HT1080 (cell line): ENCODE results near the gene TUSC2. TPM values are rescaled to one million over a fixed set of nuclear protein-coding genes. Genes with fewer than 3 reads are reported as not detected.
A peak's percentile ranks its signal among the peaks of the same experiment; 100 is the strongest.
"Not testable (repeated sequence)": the region's sequence is repeated elsewhere in the genome, so short reads cannot be mapped to it uniquely, and the experiment has no call there.

Source experiments
- DNase-seq: peaks from one replicate; pipeline ENCODE4 v3.0.0-alpha.2; 2015; ENCODE audit warnings: low read depth
- total RNA-seq: library from RNA; depleted of rRNA; stranded (reverse); fragments of >200 nt; shearing (Covaris generic); gene quantifications from 2 replicates; pipeline ENCODE4 v1.2.3, GENCODE V29; 2014

The TUSC2 gene
- total RNA-seq, 1 experiment from 2014 or later, result 40.6 TPM

DNA sequence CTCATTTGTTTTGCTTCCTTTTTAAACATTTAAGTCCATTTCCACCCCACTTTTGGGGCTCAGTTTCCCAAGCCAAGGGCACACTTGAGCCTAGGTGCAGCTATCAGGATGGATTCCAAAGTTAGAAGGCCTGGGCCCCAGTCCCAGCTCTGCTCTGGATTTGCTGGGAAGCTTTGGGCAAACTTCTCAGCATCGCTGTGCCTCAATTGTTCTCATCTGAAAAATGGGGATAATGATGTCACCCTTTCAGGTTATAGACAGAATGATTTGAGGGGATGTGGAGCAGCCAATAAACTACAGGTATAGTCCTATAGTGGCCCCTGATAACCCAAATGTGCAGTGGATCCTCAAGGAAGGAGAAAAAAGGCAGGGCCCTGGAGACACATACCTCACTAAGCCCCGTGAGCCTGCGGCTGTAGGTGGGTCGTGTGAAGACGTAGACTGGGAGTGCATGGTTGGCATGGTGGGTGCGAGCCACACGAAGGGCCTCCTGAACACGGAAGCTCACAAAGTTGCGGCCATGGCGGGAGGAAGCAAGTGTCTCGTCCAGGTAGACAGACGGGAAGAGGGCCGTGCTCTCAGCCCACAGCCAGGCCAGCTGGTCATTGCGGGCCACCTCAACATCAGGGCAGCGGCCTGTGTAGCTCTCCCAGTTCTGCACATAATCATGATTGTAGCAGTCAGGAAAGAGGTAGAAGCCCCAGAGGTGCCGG, 8.7 kb downstream of the TUSC2 start:
- no peak for DNase-seq

DNA sequence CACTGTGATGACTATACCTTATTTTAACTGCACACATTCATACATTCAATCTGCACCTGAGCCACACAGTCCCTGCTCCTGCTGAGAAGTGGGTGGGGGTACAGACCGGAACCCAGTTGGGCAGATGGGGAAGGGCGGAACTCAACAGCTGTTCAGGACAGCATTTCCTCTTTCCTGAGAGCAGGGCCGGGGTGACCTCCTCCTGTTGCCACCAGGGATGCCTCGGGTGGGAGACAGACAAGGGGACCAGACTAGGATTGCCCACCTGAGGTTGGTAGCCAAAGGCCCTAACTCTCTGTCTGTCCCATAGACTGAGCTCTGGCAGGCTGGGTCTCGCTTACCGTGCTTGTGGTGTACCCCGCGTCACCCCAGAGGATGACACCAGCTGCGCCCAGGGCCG, 9.4 kb downstream of the TUSC2 start:
- no peak for DNase-seq

DNA sequence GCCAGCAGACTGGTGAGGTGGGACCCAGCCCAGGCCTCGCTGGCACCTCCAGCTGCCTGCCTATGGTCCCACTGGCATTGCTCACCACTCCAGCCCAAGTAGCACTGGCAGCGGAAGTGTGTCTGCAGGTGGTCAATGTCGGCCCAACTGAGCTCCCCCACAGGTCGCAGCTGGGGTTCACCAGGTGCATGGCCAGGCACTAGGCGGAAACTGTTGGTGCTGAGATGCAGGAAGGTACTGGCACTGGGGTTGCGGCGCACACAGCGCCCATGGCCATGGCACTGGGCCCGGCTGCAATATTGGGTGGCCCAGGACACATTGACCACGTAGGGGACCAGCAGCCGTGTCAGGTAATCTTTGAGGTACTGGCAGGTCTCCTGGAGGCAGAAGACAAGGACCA, 9.9 kb downstream of the TUSC2 start:
- DNase-seq, result no peak

DNA sequence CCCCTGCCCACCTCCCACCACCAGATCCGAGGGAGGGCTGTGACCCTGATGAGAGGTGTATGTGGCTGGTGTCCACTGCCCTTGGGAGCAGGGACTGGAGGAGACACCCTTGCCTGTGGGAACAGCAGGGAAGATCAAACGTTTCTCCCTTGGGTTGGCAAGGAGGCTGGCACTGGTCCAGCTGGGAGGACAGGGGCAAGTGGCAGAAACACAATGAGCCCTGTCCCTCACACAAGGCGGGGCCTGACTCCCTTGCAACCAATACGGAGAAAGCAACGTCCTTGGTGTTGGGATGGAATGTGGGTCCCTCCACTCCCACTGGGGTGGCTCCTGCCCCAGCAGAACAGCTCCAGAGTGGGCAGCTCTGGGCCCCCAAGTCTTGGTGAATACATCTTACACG, 10.7 kb downstream of the TUSC2 start:
- DNase-seq, result no peak

DNA sequence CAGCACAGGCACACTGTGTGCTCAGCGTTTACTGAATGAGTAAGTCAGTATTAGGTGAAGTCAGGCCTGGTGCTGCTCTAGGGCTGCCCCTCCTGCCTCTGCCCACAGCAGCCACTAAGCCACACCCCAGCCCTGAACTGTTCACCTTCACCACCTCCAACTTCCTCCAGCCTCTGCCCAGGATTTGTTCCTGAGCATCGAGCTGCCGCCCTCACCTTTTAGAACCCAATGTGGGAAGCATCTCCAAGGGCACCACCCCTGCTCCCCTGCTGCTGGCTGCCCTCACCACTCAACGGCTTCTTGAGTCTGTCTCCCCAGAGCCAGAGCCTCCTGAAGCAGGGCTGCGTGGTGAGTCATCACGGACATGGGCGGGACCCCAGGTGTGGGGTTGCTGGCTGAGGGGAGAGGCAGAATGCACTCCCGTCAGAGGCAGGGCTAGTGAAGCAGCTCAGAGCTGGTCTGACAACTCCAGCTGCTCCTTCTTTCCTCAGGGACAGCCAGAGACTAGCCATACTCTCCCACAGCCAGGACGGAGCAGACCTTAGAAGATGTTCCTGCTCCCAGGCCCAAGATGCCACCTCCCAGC, 11.3 kb downstream of the TUSC2 start:
- peak; percentile 91 for DNase-seq

DNA sequence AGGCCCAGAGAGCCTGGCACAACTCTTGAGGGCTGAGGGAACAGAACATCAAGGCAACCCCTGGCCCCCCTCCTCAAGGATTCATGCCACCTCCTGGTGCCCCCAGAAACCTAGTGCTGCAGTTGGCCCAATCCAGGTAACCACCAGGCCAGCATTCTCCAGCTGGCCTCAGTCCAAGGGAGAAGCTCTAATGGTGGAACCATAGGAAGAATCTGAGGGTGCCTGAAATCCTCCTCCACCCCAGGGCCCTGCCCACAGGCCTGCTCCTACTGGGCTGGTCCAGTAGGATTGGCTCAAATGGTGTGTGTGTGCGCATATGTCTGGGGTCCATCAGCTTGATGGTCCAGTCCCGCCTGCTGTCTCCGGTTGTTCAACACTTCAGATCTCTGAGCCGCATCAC, 13.2 kb downstream of the TUSC2 start:
- no peak for DNase-seq

DNA sequence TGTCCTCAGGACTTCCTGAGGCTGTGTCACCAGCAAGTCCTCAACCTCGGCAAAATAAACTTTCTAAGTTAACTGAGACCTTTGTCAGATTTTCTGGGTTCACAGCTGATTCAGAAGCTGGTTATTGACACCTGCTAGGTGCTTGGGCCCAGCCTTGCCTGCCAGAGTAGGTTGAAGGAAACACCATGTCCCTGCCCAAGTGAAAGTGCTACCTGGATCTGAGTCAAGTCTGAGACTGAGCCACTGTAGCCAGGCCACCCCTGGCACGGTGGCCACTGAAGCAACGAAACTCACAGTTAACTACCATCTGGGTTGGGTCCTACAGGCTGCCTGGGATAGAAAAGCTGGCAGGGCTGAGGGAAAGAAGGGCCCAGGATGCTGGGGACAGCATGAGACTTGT, 13.7 kb downstream of the TUSC2 start:
- no peak for DNase-seq

DNA sequence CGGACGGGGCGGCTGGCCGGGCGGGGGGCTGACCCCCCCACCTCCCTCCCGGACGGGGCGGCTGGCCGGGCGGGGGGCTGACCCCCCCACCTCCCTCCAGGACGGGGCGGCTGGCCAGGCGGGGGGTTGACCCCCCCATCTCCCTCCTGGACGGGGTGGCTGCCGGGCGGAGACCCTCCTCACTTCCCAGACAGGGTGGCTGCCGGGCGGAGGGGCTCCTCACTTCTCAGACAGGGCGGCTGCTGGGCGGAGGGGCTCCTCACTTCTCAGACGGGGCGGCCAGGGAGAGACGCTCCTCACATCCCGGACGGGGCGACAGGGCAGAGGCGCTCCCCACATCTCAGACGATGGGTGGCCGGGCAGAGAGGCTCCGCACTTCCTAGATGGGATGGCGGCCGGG, 16.0 kb downstream of the TUSC2 start:
- DNase-seq, result not testable (repeated sequence)

DNA sequence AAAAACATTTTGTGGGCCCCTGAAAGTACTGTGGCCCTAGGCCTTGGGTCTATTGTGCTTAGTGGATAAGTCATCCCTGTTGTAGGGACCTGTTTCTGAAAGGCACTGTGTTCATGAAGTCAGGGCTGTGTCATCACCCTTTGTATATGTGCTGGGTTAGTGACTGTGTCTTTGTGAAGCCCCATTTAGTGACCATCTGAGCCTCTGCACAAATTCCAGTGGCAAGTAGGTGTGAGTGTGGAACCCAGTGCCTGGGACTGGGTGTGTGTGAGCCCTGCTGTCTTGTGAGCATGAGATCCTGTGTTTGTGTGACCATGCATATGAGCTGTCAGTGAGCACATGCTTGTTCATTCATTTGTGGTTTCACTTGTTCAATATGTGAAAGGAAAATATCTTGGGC, 23.4 kb downstream of the TUSC2 start:
- peak; percentile 63 for DNase-seq

DNA sequence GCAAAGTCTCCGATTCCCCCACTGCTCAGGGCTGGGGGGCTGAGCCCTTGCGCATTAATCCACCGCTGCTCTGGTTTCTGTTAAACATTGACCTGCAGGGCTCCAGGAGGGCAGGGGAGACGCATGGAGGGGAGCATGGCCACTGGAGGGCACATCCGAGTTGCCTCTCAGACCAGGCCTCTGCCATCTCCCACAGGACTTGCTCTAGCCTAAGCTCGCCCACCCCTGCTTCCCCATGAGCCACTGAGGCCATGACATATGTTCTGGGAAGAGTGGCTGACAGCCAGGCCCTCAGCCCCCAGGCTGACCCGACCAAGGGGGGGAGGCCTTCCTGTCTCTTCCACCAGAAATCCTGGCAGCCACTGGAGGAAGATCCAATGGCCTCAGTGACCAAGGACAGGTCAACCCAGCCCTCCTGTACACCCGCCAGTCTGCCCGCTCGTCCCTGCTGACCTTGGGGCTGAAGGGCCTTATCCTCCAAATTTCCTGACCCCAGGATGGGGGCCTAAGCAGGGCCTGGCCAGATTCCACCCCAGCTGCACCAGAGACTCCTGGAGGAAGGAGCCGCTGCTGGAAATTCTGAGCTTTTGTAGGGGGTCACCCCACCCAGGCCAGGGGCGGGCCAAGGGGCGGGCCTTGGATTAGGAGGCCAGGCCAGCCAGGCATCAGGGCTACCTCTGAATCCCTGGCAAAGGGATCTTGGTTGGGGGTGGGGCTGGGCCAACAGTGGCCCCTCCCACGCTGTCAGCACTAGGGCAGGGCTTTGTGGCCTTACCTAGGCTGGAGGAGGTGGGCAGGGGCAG, 24.8 kb downstream of the TUSC2 start, which contains the start of gene HYAL1:
HYAL1 (minus strand) TSS at position 562 of the 803 bp plus-strand sequence. CDS start 618 bp downstream, outside the sequence.
- no peak for DNase-seq

DNA sequence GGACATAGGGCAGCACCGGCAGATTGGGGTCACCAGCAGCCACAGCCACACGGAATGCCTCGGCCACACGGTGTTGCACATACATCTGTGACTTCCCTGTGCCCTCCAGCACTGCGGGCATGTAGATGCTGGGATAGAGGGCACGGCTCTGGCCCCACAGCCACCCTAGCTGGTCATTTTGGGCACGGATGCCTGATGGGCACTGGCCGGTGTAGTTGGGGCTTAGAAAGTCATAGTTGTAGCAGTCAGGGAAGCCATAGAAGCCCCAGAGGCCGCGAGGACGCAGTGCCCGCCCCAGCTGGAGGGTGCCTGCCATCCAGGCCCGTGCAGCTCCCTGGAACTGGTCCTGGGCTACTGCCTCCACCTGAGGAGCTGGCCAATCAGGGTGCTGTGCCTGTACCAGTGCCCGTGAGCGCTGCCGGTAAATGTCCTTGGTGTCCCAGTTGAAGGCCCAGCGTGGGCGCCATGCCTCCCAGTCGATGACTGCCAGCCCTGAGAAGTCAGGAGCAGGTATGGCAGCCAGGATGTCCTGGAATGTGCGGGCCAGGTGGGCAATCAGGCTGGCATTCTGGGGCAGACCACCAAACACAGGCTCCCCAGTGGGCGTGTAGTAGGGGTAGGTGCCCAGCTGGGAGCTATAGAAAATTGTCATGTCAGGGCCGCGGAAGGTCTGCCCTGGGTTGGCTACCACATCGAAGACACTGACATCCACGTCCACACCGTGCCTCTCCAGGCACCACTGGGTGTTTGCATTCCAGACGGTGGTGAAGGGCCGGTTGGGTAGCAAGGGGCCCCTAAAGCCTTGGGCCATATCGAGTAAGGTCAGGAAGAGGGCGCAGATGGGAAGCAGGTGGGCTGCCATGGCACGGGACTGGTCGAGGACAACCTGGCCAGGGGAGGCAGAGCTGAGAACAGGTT, 25.7 kb downstream of the TUSC2 start:
- no peak for DNase-seq

DNA sequence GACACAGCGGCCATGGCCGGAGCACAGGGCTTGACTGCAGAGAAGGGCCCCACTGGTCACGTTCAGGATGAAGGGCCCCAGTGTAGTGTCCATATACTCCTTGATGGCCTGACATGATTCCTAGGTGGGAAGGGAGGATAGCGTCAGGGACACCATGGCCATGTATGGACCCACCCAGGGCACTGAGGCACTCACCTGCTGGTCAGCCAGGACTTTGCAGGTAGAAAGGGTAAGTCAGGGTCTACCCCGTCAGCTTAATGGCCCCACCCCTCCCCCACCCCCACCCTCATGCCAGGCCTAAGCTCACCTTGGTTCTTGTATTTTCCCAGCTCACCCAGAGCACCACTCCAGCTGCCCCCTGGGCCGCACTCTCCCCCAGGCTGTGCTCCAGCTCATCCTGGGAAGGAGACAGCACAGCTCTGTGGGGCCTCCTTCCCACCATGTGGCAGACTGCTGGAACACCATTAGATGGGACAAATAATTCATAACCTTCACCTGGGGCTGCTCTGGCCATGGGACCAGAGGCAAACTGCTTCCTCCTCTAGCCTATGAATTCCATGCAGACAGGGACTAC, 27.3 kb downstream of the TUSC2 start:
- DNase-seq, result no peak

DNA sequence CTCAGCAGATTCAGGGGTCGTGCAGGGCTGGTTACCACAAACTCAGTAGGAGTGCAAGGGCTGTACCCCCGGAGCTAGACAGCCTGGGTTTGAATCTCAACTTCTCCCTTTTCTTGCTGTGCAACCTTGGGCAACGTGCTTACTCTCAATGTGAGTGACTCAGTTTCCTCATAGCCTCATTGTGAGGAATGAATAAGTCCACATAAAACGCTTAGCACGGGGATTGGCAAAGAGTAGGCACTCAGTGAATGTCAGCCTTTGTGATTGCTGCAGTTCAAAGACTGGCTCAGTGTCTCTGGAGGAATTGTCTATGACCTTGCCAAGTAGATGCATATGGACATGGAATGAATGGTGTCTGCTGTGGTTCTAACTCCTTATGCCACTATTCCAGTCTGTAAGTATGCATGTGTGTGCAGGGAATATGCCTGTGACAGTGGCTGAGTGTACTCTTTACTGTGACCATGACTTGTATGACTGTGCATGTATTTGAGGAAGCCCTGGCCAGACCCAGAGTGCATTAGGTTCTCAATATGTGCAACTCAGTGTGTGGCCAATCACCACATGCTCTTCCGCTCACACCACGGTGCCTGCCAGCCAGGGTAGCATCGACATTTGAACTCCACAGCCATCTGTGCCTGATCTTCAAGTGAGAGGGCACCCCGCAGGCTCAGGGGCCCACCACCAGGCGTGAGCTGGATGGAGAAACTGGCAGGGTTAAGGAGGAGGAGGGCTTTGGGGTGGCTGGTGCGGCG, 27.9 kb downstream of the TUSC2 start:
- DNase-seq, result peak; percentile 30

DNA sequence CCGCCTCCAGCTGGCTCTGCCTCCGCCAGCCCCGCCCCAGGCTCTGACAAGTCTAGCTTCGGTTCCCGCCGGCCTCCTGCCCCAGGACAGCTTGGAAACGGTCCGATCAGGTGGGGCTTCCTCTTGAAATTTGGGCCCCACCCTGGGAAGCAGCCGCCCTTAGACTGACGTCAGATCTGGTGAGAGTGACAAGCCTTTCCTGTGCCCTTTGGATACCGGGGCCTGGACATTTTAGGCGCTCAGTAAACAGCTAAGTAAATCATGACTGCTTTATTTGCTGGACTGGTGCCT, 28.4 kb downstream of the TUSC2 start:
- DNase-seq, result no peak

DNA sequence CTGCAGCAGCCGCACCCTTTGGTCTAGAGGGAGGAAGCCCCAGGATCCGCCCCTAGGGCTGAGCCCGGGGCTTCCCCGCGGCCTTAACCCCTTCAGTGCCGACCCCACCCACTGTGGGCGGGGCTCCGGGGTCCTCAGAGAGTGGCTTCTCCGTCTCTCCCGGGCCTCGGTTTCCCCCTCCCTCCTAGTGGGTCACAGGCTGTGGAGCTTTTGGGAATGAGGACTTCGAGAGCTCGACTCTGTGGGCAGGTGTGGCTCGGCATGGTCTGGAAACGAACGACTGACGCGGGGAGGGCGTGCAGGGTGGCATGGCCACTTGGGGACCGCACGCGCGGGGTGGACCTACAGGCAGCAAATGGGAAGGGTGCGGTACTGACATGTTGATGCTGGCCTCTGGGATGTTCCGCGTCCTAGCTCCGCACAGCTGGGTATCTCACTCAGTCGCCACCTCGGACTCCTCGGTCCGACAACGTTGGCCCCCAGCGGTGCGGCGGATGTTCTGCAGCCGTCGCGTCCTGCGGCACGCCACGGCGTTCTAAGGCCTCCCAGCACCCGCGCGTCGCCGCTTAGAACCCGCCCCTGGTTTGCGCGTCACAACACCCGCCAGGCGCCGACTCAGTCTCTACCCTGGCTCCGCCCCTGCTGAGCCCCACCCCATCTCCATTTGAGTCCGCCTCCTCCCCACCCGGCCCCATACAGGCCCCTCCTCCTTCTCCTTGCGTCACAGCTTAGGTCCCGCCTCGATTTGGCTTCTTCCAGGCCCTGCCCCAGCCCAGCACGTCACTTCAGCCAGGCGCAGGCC, 29.0 kb downstream of the TUSC2 start, which contains the start of the genes HYAL3 and NAA80:
HYAL3 (minus strand) TSS at position 570 of the 802 bp plus-strand sequence. CDS start 3,803 bp downstream, outside the sequence.
NAA80 (minus strand) TSS at position 570 of the 802 bp plus-strand sequence. CDS start 1,942 bp downstream, outside the sequence.
- peak; percentile 98 for DNase-seq

DNA sequence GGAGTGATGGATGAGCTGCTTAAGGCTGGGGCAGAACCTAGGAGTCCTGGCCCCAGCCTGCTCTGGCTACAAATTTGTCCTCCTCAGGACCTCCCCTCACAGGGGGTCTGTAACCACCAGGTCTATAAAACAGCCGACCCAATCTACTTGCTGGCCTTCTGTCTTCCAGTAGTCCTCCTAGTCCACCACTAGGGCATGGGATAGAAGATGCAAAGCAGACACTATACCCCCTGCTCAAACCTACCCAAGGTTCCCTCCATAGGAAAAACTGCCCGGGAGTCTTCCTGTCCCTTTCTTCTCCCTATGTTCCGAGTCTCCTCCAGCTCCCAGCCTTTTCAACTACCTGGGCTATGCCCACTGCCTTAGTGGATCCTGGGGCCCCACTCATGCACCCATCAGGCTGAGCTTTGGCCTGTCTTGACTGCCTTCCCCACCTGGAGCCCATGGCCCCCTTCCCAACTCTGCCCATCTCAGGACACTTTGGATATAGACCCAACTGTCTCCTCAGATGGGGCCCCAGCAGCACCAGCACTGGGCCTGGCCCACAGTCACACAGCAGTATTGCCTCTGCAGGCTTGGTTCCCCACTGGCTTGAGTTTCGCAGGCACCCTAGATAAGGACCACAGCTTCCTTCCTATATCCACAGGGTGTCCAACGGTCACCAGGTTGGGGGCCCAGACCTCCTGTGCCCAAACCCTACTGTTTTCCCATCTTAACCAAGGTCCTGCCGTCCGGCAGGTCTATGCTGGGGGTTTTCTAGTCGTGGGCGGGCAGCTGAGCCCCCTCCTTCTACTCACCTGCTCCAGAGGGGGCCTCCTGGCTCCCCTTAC, 29.9 kb downstream of the TUSC2 start:
- DNase-seq, result no peak

DNA sequence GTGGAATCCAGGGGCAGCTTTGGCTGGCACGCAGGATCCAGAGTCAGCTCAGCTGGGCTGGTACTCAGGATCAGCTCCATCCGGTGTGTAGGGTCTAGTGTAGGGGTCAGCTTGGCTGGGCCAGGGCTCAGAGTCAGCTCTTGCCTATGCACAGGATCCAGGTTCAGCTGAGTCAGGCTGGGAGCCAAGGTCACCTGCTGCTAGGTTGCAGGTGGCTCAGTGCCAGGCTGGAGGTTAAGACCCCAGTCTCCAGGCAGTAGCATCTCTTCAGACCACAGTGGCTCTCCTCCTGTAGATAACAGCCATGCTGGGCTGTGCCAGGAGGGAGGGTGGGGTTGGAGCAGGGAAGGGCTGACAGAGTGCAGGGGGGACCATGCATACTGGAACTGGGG, 30.6 kb downstream of the TUSC2 start:
- no peak for DNase-seq

DNA sequence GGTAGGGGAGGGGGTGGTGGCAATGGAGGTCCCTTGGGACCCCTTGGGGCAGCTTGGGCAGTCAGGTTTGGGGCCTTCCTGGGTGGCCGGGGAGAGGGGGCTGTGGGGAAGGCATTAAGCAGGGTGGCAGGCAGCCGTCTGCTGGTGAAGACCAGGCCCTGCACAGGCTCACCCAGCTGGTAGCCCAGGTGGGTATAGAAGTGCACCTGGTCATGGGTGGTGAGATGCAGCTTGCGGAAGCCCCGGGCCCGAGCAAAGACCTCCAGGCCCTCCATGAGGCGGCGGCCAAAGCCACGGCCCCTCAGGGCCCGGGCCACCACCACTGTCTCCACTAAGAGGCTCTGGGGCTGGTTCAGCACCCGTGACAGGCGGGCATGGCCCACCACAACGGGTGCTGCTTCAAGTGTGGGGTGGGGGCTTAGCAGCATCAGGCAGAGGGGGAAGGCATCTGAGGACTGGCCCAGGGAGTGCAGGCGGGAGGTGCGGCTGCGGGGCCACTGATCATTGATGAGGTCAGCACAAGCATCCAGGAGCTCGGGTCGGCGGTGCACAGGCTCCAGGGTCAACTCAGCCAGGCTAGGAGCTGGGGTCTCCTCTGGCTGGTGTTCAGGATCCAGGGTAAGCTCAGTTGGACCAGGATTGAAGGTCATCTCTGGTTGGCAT, 31.2 kb downstream of the TUSC2 start:
- DNase-seq, result no peak
